Lower leg skin (tissue), 3 donors: ENCODE results near the gene MRPL16.

Source experiments
- CTCF ChIP-seq, 3 donors: fragments of 450-650 bp; IDR thresholded peaks; one replicate each; pipeline ENCODE4 v1.5.1; 2016; ENCODE audit warnings: antibody characterized with exemption in 3 of 3, mild to moderate bottlenecking in 3 of 3, moderate library complexity in 2 of 3
- POLR2A ChIP-seq, 2 donors: fragments of 450-650 bp; IDR thresholded peaks; one replicate each; pipeline ENCODE4 v1.6.1; 2016 to 2017; ENCODE audit warnings: antibody characterized with exemption in 2 of 2, mild to moderate bottlenecking in 1 of 2, moderate library complexity in 1 of 2

GRCh38 chr11:59841514-59841913 is 30.9 kb upstream of the MRPL16 start:
- TF ChIP-seq POLR2A (IDR thresholded peaks at IDR 0.05) (no peak), CTCF (IDR thresholded peaks at IDR 0.05) (no peak)
